GM13977 (cell line): ENCODE data around the gene LMTK2.

Experiments
- DNase-seq: peaks from one replicate; pipeline ENCODE4 v3.0.0; 2012; ENCODE audit warnings: low spot score
- CTCF ChIP-seq: IDR thresholded peaks from 2 replicates; pipeline ENCODE4 v1.5.1; 2012; ENCODE audit warnings: mild to moderate bottlenecking, control low read depth; ENCODE audit not compliant: insufficient read depth; ENCODE audit errors: extremely low read depth, missing control alignments
- in situ Hi-C: fragments of 300-500 bp; cut with MboI; formaldehyde crosslinking; loops from one replicate; pipeline ENCODE4 v1.12.0; 2022; ENCODE audit warnings: low sequenced_read_pairs, low pct_unique_long_range_greater_than_20kb, mixed read lengths, inconsistent platforms; ENCODE audit not compliant: unreplicated experiment

LMTK2 gene

DNA sequence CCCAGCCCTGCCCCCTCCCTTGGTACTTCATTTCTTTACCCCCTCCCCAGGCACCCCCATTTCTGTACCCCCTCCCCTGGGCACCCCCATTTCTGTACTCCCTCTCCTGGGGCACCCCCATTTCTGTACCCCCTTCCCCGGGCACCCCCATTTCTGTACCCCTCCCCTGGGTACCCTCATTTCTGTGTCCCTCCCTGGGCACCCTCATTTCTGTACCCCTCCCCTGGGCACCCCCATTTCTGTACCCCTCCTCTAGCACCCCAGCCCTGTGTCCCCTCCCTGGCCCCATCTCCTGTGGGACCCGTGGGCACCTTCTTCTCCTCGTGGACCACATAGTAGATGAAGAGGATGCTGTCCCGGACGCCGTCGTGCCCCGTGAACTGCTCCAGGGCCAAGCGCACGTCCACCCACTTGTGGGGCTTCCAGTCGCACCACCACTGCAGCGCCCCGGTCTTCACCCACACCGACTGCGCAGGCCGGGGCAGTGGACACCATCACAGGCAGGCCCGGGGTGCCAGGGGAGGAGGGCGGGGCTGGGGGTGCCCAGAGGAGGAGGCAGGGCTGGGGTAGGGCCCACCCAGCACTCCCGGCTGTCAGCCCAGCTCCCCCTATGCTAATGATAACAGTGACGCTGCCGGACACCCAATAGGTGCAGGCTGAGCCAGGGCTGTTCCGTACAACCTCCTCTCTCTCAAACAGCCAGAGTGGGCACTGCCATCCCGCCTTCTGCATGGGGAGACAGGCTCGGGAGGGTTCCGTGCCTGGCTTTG, 125.0 kb downstream of the LMTK2 start:
- DNase-seq, result no peak
- TF ChIP-seq CTCF, result no peak
- in situ Hi-C loops, result no loop called here

DNA sequence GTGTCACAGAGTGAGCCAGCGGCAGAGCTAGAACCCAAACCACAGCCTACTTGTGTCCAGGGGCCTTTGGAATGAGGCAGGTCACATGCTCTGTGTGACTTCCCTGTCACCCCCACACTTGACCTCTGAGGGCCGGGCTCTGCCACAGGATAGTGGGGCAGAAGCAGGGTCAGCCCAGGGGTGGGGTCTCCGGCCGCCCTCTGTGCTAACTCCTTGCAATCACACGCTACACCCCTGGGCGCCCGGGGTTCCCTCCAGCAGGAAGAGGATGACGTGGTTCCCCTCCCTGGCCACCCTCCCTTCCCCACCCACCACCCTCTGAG, 125.6 kb downstream of the LMTK2 start:
- DNase-seq, result no peak
- in situ Hi-C loops, result no loop called here
- no peak for TF ChIP-seq CTCF

GRCh38 chr7:98232799-98233198, 126.1 kb downstream of the LMTK2 start:
- in situ Hi-C loops, result no loop called here
- no peak for TF ChIP-seq CTCF
- DNase-seq, result no peak

GRCh38 chr7:98233219-98234070, 126.8 kb downstream of the LMTK2 start:
- in situ Hi-C loops, result no loop called here
- DNase-seq, result no peak
- no peak for TF ChIP-seq CTCF

GRCh38 chr7:98234429-98235147, 127.9 kb downstream of the LMTK2 start:
- DNase-seq, result no peak
- TF ChIP-seq CTCF, result no peak
- in situ Hi-C loops, result no loop called here

DNA sequence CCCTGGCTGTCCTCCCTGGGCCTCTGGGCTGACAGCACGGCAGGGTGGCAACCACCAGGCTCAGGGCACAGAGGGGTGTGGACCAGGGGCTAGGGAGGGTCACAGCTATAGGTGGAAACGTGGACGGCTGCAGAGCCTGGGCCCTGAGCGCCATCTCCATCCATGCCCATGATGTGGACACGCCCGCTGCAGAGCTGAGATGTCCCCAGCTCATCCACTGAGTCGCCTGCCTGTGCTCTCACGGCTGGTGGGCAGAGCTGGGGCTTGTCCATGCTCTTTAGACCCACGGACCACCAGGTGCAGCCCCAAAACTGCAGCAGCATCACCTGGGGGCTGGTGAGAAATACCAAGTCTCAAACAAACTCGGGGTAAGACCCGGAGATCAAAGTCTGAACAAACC, 129.2 kb downstream of the LMTK2 start:
- no peak for TF ChIP-seq CTCF
- no peak for DNase-seq
- in situ Hi-C loops, result no loop called here
